Superior temporal gyrus (tissue), 1 donor: ENCODE measurements around the gene DYDC1.
"Not testable (repeated sequence)": the region's sequence is repeated elsewhere in the genome, so short reads cannot be mapped to it uniquely, and the experiment has no call there.

Experiments
- DNase-seq: peaks from one replicate; pipeline ENCODE4 v3.0.0-alpha.2; 2016; ENCODE audit errors: extremely low spot score

Gene DYDC1

DNA sequence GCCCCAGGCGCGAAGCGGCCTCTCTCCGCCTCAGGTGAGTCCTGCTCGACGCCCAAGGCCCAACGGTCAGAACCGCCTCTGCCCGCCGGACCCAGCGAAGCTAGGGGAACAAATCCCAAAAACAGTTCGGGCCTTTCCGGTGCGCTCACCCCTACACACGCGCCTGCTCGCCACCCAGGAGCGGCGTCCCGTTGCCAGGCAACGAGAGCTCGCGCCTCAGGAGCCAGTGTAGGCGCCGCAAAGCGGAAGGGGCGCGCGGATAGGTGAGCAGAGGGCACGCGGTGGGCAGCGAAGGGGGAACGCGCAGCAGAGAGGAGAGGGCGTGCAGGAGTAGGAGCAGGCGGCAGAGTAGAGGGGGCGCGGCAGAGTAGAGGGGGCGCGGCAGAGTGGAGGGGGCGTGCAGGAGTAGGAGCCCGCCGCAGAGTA, at the start of gene DYDC1, which contains the start of gene DYDC2:
Gene DYDC1, minus strand, starts transcription at position 193 of the 426 bp plus-strand sequence. CDS start 4,154 bp downstream, outside the sequence.
Gene DYDC2, plus strand, starts transcription at position 219 of the 426 bp plus-strand sequence. CDS start 5,663 bp downstream, outside the sequence.
- DNase-seq = no peak

DNA sequence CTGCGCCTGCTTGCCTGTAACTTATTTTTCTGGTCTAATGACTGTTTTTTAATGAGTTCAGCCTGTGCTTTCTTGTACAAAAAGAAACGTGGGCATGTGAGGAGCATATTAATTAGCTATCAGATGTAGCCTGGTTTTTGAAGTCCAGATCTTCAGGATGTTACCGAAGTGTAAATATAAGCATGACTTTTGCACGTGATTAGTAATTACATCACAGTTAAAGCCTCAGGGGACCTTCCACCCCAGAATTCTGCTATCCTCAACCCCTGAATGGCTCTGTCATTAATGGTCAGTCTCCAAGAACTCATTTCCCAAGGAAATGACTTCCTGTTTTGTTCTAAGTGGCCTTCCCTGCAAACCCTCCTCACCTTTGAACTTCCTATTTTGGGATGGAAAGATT, 49.6 kb upstream of the DYDC1 start:
- DNase-seq = no peak

GRCh38 chr10:80405626-80406025, 49.1 kb upstream of the DYDC1 start:
- DNase-seq = no peak

GRCh38 chr10:80405035-80405434, 48.5 kb upstream of the DYDC1 start:
- DNase-seq = no peak

GRCh38 chr10:80400136-80400804, 43.7 kb upstream of the DYDC1 start:
- no peak for DNase-seq

- no peak for DNase-seq
Measured at GRCh38 chr10:80397014-80397413, 40.5 kb upstream of the DYDC1 start.

GRCh38 chr10:80394358-80394916, 37.9 kb upstream of the DYDC1 start:
- no peak for DNase-seq

GRCh38 chr10:80392250-80392649, 35.7 kb upstream of the DYDC1 start:
- no peak for DNase-seq

DNA sequence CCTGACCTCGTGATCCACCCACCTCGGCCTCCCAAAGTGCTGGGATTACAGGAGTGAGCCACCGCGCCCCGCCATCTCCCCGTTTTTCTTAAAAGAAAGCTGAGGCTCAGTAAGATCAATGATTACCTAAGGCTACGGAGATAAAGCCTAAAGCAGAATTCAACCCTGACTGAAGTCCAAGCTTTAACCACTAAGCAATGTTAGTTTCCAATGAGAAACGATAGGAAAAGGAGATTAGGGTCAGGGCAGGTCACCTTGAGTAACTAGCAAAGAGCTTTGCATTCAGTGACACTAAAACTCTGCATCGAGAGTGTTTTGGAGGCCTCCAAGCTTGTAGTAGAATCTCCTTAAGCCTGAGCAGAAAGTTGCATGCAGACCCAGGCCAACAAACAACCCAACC, 34.2 kb upstream of the DYDC1 start:
- DNase-seq = no peak

GRCh38 chr10:80382989-80383388, 26.4 kb upstream of the DYDC1 start:
- peak; percentile 70 for DNase-seq

- DNase-seq = no peak
Measured at GRCh38 chr10:80380185-80380584, 23.6 kb upstream of the DYDC1 start.

DNA sequence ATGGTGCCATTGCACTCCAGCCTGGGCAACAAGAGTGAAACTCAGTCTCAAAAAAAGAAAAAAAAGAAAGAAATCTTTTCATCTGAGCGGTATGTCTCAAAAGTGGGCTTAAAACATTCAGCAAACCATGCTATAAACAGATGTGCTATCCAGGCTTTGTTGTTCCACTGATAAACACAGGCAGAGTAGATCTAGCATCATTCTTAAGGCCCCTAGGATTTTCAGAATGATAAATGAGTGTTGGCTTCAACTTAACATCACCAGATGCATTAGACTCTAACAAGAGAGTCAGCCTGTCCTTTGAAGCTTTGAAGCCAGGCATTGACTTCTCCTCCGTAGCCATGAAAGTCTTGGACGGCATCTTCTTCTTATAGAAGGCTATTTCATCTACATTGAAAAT, 23.1 kb upstream of the DYDC1 start:
- DNase-seq = no peak

- DNase-seq = no peak
Measured at GRCh38 chr10:80373502-80373901, 16.9 kb upstream of the DYDC1 start.

DNA sequence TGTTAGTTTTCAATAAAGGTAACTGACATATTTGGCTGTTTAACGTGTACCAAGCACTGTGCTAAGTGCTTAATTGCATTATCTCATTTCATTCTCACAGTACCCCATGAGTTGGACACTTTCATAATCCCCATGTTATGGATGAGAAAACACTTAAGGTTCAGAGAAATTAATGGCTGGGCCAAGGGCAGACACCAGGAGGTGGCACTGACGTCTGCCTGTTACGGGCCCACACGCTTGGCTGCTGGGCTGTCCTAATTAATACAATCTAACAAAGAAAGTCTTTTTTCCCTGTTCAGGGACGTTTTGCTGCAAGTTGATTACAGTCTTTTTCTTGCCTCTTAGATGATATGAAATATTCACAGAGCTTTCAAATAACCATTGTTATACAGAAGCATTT, 16.1 kb upstream of the DYDC1 start:
- no peak for DNase-seq

GRCh38 chr10:80371467-80371866, 14.9 kb upstream of the DYDC1 start:
- no peak for DNase-seq

DNA sequence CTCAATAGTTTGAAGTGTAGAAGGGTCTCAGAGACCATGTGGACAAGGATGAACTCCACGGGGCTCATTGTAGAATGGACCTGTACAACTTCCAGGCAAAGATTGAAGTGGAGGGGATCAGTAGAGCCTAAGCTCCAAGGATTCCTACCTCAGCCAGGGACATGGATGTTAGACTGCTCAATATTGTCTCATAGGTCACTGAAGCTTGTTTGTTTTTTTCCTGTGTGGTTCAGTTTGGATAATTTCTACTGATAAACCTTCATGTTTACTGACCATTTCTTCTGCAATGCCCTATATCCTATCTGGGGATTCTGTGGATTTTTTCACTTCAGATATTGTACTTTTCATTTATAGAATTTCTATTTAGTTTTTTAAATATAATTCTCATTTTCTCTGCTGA, 9.0 kb upstream of the DYDC1 start:
- DNase-seq = no peak

DNA sequence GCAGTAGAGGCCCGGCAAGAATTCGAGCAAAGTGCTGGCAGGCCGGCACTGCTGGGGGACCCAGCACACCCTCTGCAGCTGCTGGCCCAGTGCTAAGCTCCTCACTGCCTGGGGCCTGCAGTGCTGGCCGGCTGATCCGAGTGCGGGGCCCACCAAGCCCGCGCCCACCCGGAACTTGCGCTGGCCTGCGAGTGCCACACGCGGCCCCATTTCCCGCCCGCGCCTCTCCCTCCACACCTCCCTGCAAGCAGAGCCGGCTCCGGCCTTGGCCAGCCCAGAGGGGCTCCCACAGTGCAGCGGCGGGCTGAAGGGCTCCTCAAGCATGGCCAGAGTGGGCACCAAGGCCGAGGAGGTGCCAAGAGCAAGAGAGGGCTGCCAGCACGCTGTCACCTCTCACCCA, 3.1 kb upstream of the DYDC1 start:
- no peak for DNase-seq

- not testable (repeated sequence) for DNase-seq
Measured at GRCh38 chr10:80358925-80359324, 2.4 kb upstream of the DYDC1 start.

GRCh38 chr10:80357851-80358125, 1.2 kb upstream of the DYDC1 start:
- no peak for DNase-seq

GRCh38 chr10:80356989-80357850, 665 bp upstream of the DYDC1 start:
- no peak for DNase-seq

- no peak for DNase-seq
Measured at GRCh38 chr10:80351220-80351619, 5.3 kb downstream of the DYDC1 start.

DNA sequence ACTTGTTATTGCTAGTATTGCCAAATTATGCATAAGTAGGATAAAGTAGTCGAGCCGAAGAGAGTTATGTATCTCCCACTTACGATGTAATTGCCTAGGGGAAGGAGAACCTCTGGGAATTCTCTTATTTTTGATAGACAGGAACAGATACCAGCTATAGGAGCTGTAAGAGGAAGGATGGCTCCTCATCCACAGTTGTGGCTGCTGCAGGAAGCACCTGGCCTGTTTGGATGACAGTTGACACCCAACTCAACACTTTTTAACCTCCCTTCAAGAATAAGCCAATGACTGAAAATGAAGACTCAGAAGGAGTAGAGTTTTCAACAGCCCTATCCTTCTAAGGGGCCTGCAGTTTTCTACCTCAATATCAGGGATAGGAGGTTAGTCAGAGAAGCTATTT, 6.3 kb downstream of the DYDC1 start:
- no peak for DNase-seq

DNA sequence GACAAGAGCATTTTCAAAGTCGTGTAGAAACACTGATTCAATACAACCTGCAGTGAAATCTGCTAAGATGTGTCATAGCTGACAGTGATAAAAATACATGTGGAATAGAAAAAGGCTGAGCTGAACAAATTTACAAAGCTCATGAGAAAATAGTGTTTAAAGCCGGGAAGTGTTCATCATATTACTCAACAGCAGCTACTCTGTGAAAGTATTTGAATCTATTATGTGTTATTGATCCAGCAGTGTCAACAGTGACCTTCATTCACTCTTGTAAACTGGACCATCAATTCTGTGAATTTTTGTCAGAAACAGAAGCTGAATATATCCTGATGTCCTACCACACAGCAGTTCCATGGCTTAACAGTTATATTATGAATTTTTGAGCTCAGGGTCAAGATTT, 11.6 kb downstream of the DYDC1 start:
- peak; percentile 21 for DNase-seq
